ENCODE results near the gene MAP3K5. TPM values are rescaled to one million over a fixed set of nuclear protein-coding genes. Genes with fewer than 3 reads are reported as not detected.

The MAP3K5 gene
- total and polyA plus RNA-seq, 2 of the 8 experiments (the other 6 are each of a cell fraction or from before 2014, with no cell fraction given): 0.63 to 2.6 TPM

DNA sequence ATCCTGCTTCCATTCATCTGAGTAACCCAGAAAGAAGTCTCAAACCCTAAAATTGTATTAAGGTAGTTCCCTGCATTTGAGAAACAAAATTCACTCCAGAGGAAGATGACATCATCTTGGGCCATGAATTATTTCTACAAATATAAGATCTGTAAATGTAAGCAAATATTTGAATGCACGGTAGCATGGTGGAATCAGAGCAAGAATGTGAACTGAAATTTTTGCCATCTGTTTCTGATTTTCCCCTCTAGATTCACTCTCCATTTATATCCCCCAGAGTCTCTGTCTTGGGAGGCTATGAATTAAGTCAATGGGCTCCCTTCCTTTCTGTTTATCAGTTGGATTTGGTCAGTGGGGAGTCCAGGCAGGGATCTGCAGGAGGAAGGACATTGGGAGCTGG is 5.8 kb upstream of the MAP3K5 start:
- Histone ChIP-seq H3K9ac (replicated peaks in 1 of 4; ENCODE audit: extremely low read depth in 1 of 4, low read depth in 3 of 4, low read length in 3 of 4) (no peak overlapping the region), H3K23me2 (ENCODE audit: low read depth, low read length) (no peaks in the 10 kb centered on the region), H2BK120ac (replicated peaks; ENCODE audit: low read depth, low read length) (no peak overlapping the region), H4K20me1 (replicated peaks in 1 of 2; ENCODE audit: control insufficient read depth in 1 of 2, insufficient read depth in 2 of 2, low read length in 2 of 2) (no peaks in the 10 kb centered on the region), H3K79me2 (ENCODE audit: control insufficient read depth in 1 of 2, insufficient read depth in 2 of 2, low read length in 2 of 2) (no peaks in the 10 kb centered on the region), H3K18ac (ENCODE audit: extremely low read depth, low read length) (no peak overlapping the region), H2AFZ (ENCODE audit: low read length) (no peak overlapping the region), H3K4me3 (ENCODE audit: extremely low read depth in 1 of 4, insufficient read depth in 2 of 4, low read depth in 3 of 4, low read length in 4 of 4) (no peak overlapping the region), H2BK12ac (ENCODE audit: low read depth, low read length) (no peak overlapping the region), H2AK5ac (ENCODE audit: low read depth, low read length) (no peak overlapping the region), H2BK15ac (ENCODE audit: low read length) (no peak overlapping the region), H3K14ac (ENCODE audit: insufficient read length) (no peak overlapping the region), H3K4ac (replicated peaks; ENCODE audit: insufficient read length, low read depth, low read length) (no peak overlapping the region), H3K56ac (replicated peaks; ENCODE audit: insufficient read length, low read depth, low read length) (no peak overlapping the region), H3K27me3 (replicated peaks in 1 of 4; ENCODE audit: control insufficient read depth in 3 of 4, extremely low read depth in 1 of 4, insufficient read depth in 3 of 4, low read length in 3 of 4) (peaks cover 0 to 4% (median 0%) of the 10 kb centered on the region in 4 experiments; a peak in 2 of 7 replicates), H2BK5ac (ENCODE audit: low read depth, low read length) (no peak overlapping the region), H4K5ac (ENCODE audit: insufficient read length, low read depth, low read length) (no peak overlapping the region), H3K27ac (ENCODE audit: low read depth, low read length) (no peak overlapping the region), H3K36me3 (ENCODE audit: control insufficient read depth in 2 of 4, insufficient read depth in 4 of 4, low read length in 3 of 4) (no peaks in the 10 kb centered on the region), H2BK20ac (ENCODE audit: low read length) (no peak overlapping the region), H3K23ac (ENCODE audit: insufficient read length) (no peak overlapping the region), H3K4me1 (replicated peaks in 1 of 4; ENCODE audit: control insufficient read depth in 3 of 4, insufficient read depth in 4 of 4, low read length in 3 of 4) (no peaks in the 10 kb centered on the region), H3K4me2 (ENCODE audit: insufficient read depth in 1 of 2, low read depth in 2 of 2, low read length in 2 of 2) (no peak overlapping the region), H3K79me1 (ENCODE audit: low read depth, low read length) (no peaks in the 10 kb centered on the region), H4K91ac (replicated peaks; ENCODE audit: insufficient read length, low read length) (no peak overlapping the region), H4K8ac (ENCODE audit: extremely low read depth, insufficient read depth, low read length) (no peak overlapping the region), H3K9me3 (ENCODE audit: insufficient read depth in 2 of 2, low read depth in 1 of 2, low read length in 1 of 2) (no peaks in the 10 kb centered on the region)
- no peak for FAIRE-seq
- WGBS, 2 experiments (ENCODE audit: extremely low coverage in 1 of 2, insufficient coverage in 1 of 2, insufficient read length in 1 of 2, insufficient replicate concordance in 2 of 2, low coverage in 1 of 2, low lambda C conversion rate in 2 of 2, missing lambda C conversion rate in 1 of 2): 91% methylated on average over 1 of the region's 1 CpG; no CpG with 5 or more reads in 1 of the 2 experiments
- no peak for DNase-seq (ENCODE audit: low read depth in 1 of 2, low spot score in 2 of 2)
- ChIA-PET POLR2A (ENCODE audit: partially characterized antibody) (no interaction called here), CTCF (ENCODE audit: partially characterized antibody) (interaction anchor here (0.6 to 1.0 kb wide), 3 partner anchors 11 to 154 kb away, joined by 3 to 4 read pairs (median 4); no protein-coding TSS in a partner anchor)
- no peak for TF ChIP-seq CREB1 (IDR thresholded peaks at IDR 0.05)
- no peak for TF ChIP-seq SIRT6 (IDR thresholded peaks at IDR 0.05; ENCODE audit: low read length)
- TF ChIP-seq, protein P1, sequence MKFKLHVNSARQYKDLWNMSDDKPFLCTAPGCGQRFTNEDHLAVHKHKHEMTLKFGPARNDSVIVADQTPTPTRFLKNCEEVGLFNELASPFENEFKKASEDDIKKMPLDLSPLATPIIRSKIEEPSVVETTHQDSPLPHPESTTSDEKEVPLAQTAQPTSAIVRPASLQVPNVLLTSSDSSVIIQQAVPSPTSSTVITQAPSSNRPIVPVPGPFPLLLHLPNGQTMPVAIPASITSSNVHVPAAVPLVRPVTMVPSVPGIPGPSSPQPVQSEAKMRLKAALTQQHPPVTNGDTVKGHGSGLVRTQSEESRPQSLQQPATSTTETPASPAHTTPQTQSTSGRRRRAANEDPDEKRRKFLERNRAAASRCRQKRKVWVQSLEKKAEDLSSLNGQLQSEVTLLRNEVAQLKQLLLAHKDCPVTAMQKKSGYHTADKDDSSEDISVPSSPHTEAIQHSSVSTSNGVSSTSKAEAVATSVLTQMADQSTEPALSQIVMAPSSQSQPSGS (IDR thresholded peaks at IDR 0.05; ENCODE audit: low read length): no peak
- TF ChIP-seq TAF7 (optimal IDR thresholded peaks at IDR 0.05; ENCODE audit: borderline replicate concordance, low read depth, low read length): no peak
- no peak for TF ChIP-seq ZNF274 (IDR thresholded peaks at IDR 0.05; ENCODE audit: borderline replicate concordance, extremely low read depth, low read length)

Measured in H1 (cell line).